SK-N-SH (cell line): ENCODE measurements around the gene RRP8. TPM values are rescaled to one million over a fixed set of nuclear protein-coding genes. Genes with fewer than 3 reads are reported as not detected.

ENCODE experiments used
- CTCF ChIA-PET: fragments of 300-600, 350-600 bp; formaldehyde crosslinking; extraction: SDS; loops from one replicate; lab custom pipeline; 2021; lab: Yijun Ruan, JAX
- POLR2A ChIA-PET: fragments of 350-600 bp; sonication (Branson Sonifier 250); formaldehyde crosslinking; extraction: SDS; loops from one replicate; lab custom pipeline; 2020; ENCODE audit warnings: antibody characterized with exemption, inconsistent platforms; lab: Yijun Ruan, JAX
- DNase-seq: peaks from one replicate; pipeline ENCODE4 v3.0.0; 2012
- H2AFZ ChIP-seq: fragments of 200-600 bp; sonication (generic); 2 replicates; pipeline ENCODE4 v1.8.1; 2016; ENCODE audit warnings: antibody characterized with exemption, mild to moderate bottlenecking, low read depth
- H3F3A ChIP-seq: fragments of 200-600 bp; sonication (generic); replicated peaks from 2 replicates; pipeline ENCODE3; 2016; ENCODE audit warnings: antibody characterized with exemption, mild to moderate bottlenecking; ENCODE audit not compliant: insufficient read depth
- H3K27ac ChIP-seq, 2 experiments: fragments of 200-500 bp in 1 of 2; fragments of 200-600 bp in 1 of 2; sonication (Bioruptor generic) in 1 of 2; sonication (generic), shearing (Covaris generic) in 1 of 2; 2 replicates each; pipeline versions ENCODE4 v1.5.1 to v1.6.1; 2014 to 2016; ENCODE audit warnings: low read depth in 2 of 2, inconsistent platforms in 1 of 2, low read length in 1 of 2, mild to moderate bottlenecking in 1 of 2, mixed read lengths in 1 of 2
- H3K27me3 ChIP-seq: fragments of 200-600 bp; sonication (generic), shearing (Covaris generic); 2 replicates; pipeline ENCODE4 v1.6.1; 2016; ENCODE audit warnings: mixed run types; ENCODE audit not compliant: insufficient read depth
- H3K36me3 ChIP-seq, 2 experiments: fragments of 200-500 bp in 1 of 2; fragments of 200-600 bp in 1 of 2; sonication (Bioruptor generic) in 1 of 2; sonication (generic) in 1 of 2; replicated peaks in 1 of 2; 2 replicates each; pipeline versions ENCODE3 to v1.5.1; 2014 to 2016; ENCODE audit warnings: low read length in 1 of 2, mild to moderate bottlenecking in 1 of 2; ENCODE audit not compliant: insufficient read depth in 2 of 2, control insufficient read depth in 1 of 2
- H3K4me1 ChIP-seq, 2 experiments: fragments of 200-500 bp in 1 of 2; fragments of 200-600 bp in 1 of 2; sonication (Bioruptor generic) in 1 of 2; sonication (generic), shearing (Covaris generic) in 1 of 2; 2 replicates each; pipeline versions ENCODE4 v1.5.1 to v1.6.1; 2014 to 2016; ENCODE audit warnings: low read depth in 1 of 2, low read length in 1 of 2, mixed run types in 1 of 2; ENCODE audit not compliant: insufficient read depth in 2 of 2, control insufficient read depth in 1 of 2
- H3K4me2 ChIP-seq: fragments of 200-600 bp; sonication (generic), shearing (Covaris generic); 2 replicates; pipeline ENCODE4 v1.6.1; 2017; ENCODE audit warnings: mixed run types
- H3K4me3 ChIP-seq, 2 experiments: fragments of 200-500 bp in 1 of 2; fragments of 200-600 bp in 1 of 2; sonication (Bioruptor generic) in 1 of 2; sonication (generic), shearing (Covaris generic) in 1 of 2; 2 replicates each; pipeline versions ENCODE4 v1.5.1 to v1.8.1; 2014 to 2016; ENCODE audit warnings: low read depth in 2 of 2, inconsistent platforms in 1 of 2, low read length in 1 of 2, mild to moderate bottlenecking in 1 of 2, mixed read lengths in 1 of 2, moderate library complexity in 1 of 2
- H3K79me2 ChIP-seq: fragments of 200-600 bp; sonication (generic); 2 replicates; pipeline ENCODE4 v1.8.1; 2017; ENCODE audit warnings: mild to moderate bottlenecking; ENCODE audit not compliant: insufficient read depth
- H3K9ac ChIP-seq: fragments of 200-600 bp; sonication (generic); 2 replicates; pipeline ENCODE4 v1.6.1; 2017; ENCODE audit warnings: mixed run types
- H3K9me2 ChIP-seq: fragments of 200-600 bp; sonication (generic); 2 replicates; pipeline ENCODE4 v1.6.1; 2017; ENCODE audit warnings: mixed run types
- H3K9me3 ChIP-seq: fragments of 200-600 bp; sonication (generic); 2 replicates; pipeline ENCODE4 v1.6.1; 2017; ENCODE audit warnings: mixed run types, mild to moderate bottlenecking, moderate library complexity
- H4K20me1 ChIP-seq: fragments of 200-600 bp; sonication (generic); 2 replicates; pipeline ENCODE4 v1.6.1; 2017; ENCODE audit warnings: mild to moderate bottlenecking, mixed run types; ENCODE audit not compliant: insufficient read depth
- EP300 ChIP-seq, 2 experiments: IDR thresholded peaks; 2 replicates each; pipeline versions ENCODE4 v1.4.0 to v1.6.1; 2012; ENCODE audit warnings: borderline replicate concordance in 1 of 2, low read depth in 1 of 2, low read length in 1 of 2
- GABPA ChIP-seq: IDR thresholded peaks from 2 replicates; pipeline ENCODE4 v1.4.0; 2012; ENCODE audit warnings: low read depth, mild to moderate bottlenecking
- POLR2AphosphoS5 ChIP-seq: IDR thresholded peaks from 2 replicates; pipeline ENCODE4 v1.6.1; 2012; ENCODE audit warnings: low read depth, low read length
- REST ChIP-seq: IDR thresholded peaks from 2 replicates; pipeline ENCODE4 v1.6.1; 2012; ENCODE audit warnings: mild to moderate bottlenecking, low read depth, low read length, moderate library complexity
- RXRA ChIP-seq: IDR thresholded peaks from 2 replicates; pipeline ENCODE4 v1.4.0; 2012; ENCODE audit warnings: low read depth, mild to moderate bottlenecking, borderline replicate concordance
- SIN3A ChIP-seq: IDR thresholded peaks from 2 replicates; pipeline ENCODE4 v1.6.1; 2012; ENCODE audit warnings: low read depth, mild to moderate bottlenecking, low read length, moderate library complexity, borderline replicate concordance
- TEAD4 ChIP-seq: IDR thresholded peaks from 2 replicates; pipeline ENCODE4 v1.4.0; 2012; ENCODE audit warnings: mild to moderate bottlenecking, borderline replicate concordance; ENCODE audit not compliant: insufficient read depth
- WGBS: methylation state at CpG from one replicate; pipeline ENCODE4 v1.1.6; 2017; ENCODE audit warnings: low lambda C conversion rate; 5-methylcytosine and 5-hydroxymethylcytosine counted together
- polyA plus RNA-seq, 3 experiments: library from polyadenylated mRNA; depleted of rRNA; stranded (reverse); fragments of >200 nt; gene quantifications; 2 replicates each; pipeline ENCODE4 v1.2.3, GENCODE V29; 2012
- TF ChIP-seq, protein P1 (sequence below): IDR thresholded peaks from 2 replicates; pipeline ENCODE4; 2012
- TF ChIP-seq, protein P2 (sequence below): IDR thresholded peaks from 2 replicates; pipeline ENCODE4 v1.4.0; 2012; ENCODE audit warnings: low read depth, borderline replicate concordance

RRP8 gene
- polyA plus RNA-seq, 1 of the 3 experiments (the other 2 are of a cell fraction) = 7.8 TPM

DNA sequence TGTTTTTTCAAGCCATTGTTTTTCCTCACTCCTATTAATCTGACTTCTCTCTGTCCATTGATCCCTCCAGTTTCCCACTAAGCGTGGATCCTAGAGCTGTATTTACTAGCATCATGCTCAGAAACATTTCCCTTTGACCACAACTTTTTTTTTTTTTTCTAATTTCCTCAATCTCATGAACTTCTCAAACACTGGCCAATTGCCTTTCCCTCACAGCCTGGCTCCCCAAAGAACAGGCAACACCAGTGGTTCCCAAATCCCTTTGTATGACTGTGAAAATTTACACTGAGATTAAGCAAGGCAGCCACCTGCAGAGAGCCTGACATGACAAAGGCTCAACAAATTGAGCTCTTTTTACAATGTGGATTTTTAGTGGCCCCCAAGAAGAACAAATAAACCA, 17.2 kb upstream of the RRP8 start:
- Histone ChIP-seq H3K9me2 (no peaks in the 10 kb centered on the region), H3K4me3 (no peak overlapping the region), H3K27ac (no peak overlapping the region), H3K9me3 (no peaks in the 10 kb centered on the region), H3K4me1 (peaks cover 7 to 9% of the 10 kb centered on the region in 2 experiments; a peak in 3 of 4 replicates), H4K20me1 (no peaks in the 10 kb centered on the region), H3K4me2 (no peak overlapping the region), H3K9ac (no peak overlapping the region), H3K79me2 (peaks cover 15% of the 10 kb centered on the region; the same call in 1 of the 2 replicates), H3K36me3 (peaks cover 0 to 9% of the 10 kb centered on the region in 2 experiments), H3F3A (peaks cover 3% of the 10 kb centered on the region), H2AFZ (no peak overlapping the region), H3K27me3 (no peaks in the 10 kb centered on the region)
- TF ChIP-seq, protein P1, sequence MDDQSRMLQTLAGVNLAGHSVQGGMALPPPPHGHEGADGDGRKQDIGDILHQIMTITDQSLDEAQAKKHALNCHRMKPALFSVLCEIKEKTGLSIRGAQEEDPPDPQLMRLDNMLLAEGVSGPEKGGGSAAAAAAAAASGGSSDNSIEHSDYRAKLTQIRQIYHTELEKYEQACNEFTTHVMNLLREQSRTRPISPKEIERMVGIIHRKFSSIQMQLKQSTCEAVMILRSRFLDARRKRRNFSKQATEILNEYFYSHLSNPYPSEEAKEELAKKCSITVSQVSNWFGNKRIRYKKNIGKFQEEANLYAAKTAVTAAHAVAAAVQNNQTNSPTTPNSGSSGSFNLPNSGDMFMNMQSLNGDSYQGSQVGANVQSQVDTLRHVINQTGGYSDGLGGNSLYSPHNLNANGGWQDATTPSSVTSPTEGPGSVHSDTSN = no peak
- TF ChIP-seq RXRA (no peak), TEAD4 (no peak), EP300 (IDR thresholded peaks at IDR 0.05; ENCODE audit: borderline replicate concordance in 1 of 2, low read depth in 1 of 2, low read length in 1 of 2) (no peak), GABPA (no peak), POLR2AphosphoS5 (no peak), SIN3A (no peak), REST (no peak)
- TF ChIP-seq, protein P2, sequence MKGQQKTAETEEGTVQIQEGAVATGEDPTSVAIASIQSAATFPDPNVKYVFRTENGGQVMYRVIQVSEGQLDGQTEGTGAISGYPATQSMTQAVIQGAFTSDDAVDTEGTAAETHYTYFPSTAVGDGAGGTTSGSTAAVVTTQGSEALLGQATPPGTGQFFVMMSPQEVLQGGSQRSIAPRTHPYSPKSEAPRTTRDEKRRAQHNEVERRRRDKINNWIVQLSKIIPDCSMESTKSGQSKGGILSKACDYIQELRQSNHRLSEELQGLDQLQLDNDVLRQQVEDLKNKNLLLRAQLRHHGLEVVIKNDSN = no peak
- 96% methylated on average over 1 of the region's 1 CpG for WGBS
- CTCF ChIA-PET = interaction anchor here (0.8 to 2.4 kb wide), 10 partner anchors 8 to 89 kb away, joined by 3 to 10 read pairs (median 3); partner anchors contain the start of gene TAF10
- no peak for DNase-seq
- POLR2A ChIA-PET = interaction anchor here (1.5 to 4.5 kb wide), 2 partner anchors 9 to 26 kb away, joined by 11 to 29 read pairs; partner anchors contain the start of gene TAF10
